Trophoblast cell (in vitro differentiated cells and primary cell): Measurements from ENCODE around the gene HHAT.

Experiments used
- DNase-seq, 2 donors: peaks; one replicate each; pipeline ENCODE4 v3.0.0-alpha.2; 2016
- H2AFZ ChIP-seq: 2 replicates; pipeline ENCODE4 v1.6.1; 2013; ENCODE audit warnings: low read length, moderate library complexity, mild to moderate bottlenecking; ENCODE audit not compliant: insufficient read depth, poor library complexity
- H2AK5ac ChIP-seq: 2 replicates; pipeline ENCODE4 v1.6.1; 2013; ENCODE audit warnings: mild to moderate bottlenecking, low read length
- H2BK120ac ChIP-seq: 2 replicates; pipeline ENCODE4 v1.6.1; 2013; ENCODE audit warnings: low read length, mild to moderate bottlenecking, moderate library complexity; ENCODE audit not compliant: insufficient read depth, poor library complexity
- H2BK12ac ChIP-seq: 2 replicates; pipeline ENCODE4 v1.6.1; 2013; ENCODE audit warnings: mild to moderate bottlenecking, low read length, moderate library complexity
- H2BK5ac ChIP-seq: 2 replicates; pipeline ENCODE4 v1.6.1; 2013; ENCODE audit warnings: low read length, low read depth, moderate library complexity, mild to moderate bottlenecking; ENCODE audit not compliant: poor library complexity
- H3K14ac ChIP-seq: 2 replicates; pipeline ENCODE4 v1.6.1; 2013; ENCODE audit warnings: mild to moderate bottlenecking, low read length
- H3K18ac ChIP-seq: 2 replicates; pipeline ENCODE4 v1.6.1; 2013; ENCODE audit warnings: mild to moderate bottlenecking, low read length
- H3K23ac ChIP-seq: 2 replicates; pipeline ENCODE4 v1.6.1; 2013; ENCODE audit warnings: low read length
- H3K27ac ChIP-seq: 2 replicates; pipeline ENCODE4 v1.5.1; 2013; ENCODE audit warnings: low read depth, mild to moderate bottlenecking, inconsistent platforms, low read length, moderate library complexity
- H3K27me3 ChIP-seq: 2 replicates; pipeline ENCODE4 v1.6.1; 2013; ENCODE audit warnings: inconsistent platforms, mild to moderate bottlenecking, low read length, moderate library complexity; ENCODE audit not compliant: insufficient read depth
- H3K36me3 ChIP-seq, 2 experiments: 1 replicate in 1 of 2; 2 replicates in 1 of 2; pipeline ENCODE4 v1.6.1; 2013; ENCODE audit warnings: low read length in 2 of 2, mild to moderate bottlenecking in 2 of 2, moderate library complexity in 1 of 2; ENCODE audit not compliant: insufficient read depth in 2 of 2, control insufficient read depth in 1 of 2
- H3K4ac ChIP-seq: 2 replicates; pipeline ENCODE4 v1.6.1; 2013; ENCODE audit warnings: low read depth, mild to moderate bottlenecking, low read length, moderate library complexity
- H3K4me1 ChIP-seq, 2 experiments: 1 replicate in 1 of 2; 2 replicates in 1 of 2; pipeline ENCODE4 v1.6.1; 2013; ENCODE audit warnings: low read length in 2 of 2, mild to moderate bottlenecking in 2 of 2, moderate library complexity in 1 of 2; ENCODE audit not compliant: insufficient read depth in 2 of 2, control insufficient read depth in 1 of 2
- H3K4me2 ChIP-seq: 2 replicates; pipeline ENCODE4 v1.6.1; 2013; ENCODE audit warnings: inconsistent platforms, mild to moderate bottlenecking, low read length, moderate library complexity
- H3K4me3 ChIP-seq: 2 replicates; pipeline ENCODE4 v1.5.1; 2013; ENCODE audit warnings: mild to moderate bottlenecking, low read depth, low read length, inconsistent platforms
- H3K79me1 ChIP-seq: one replicate; pipeline ENCODE4 v1.6.1; 2013; ENCODE audit warnings: low read length
- H3K79me2 ChIP-seq: 2 replicates; pipeline ENCODE4 v1.6.1; 2013; ENCODE audit warnings: low read length, mild to moderate bottlenecking; ENCODE audit not compliant: control insufficient read depth, insufficient read depth, poor library complexity
- H3K9ac ChIP-seq: 2 replicates; pipeline ENCODE4 v1.6.1; 2013; ENCODE audit warnings: mild to moderate bottlenecking, low read length
- H3K9me3 ChIP-seq: 2 replicates; pipeline ENCODE4 v1.6.1; 2013; ENCODE audit warnings: low read depth, mild to moderate bottlenecking, control low read depth, inconsistent platforms, low read length; ENCODE audit not compliant: insufficient read depth
- H4K12ac ChIP-seq: 2 replicates; pipeline ENCODE4 v1.6.1; 2013; ENCODE audit warnings: low read depth, mild to moderate bottlenecking, low read length, moderate library complexity
- H4K8ac ChIP-seq: 2 replicates; pipeline ENCODE4 v1.6.1; 2013; ENCODE audit warnings: low read depth, mild to moderate bottlenecking, low read length, moderate library complexity
- H4K91ac ChIP-seq: one replicate; pipeline ENCODE4 v1.6.1; 2013; ENCODE audit warnings: low read depth, mild to moderate bottlenecking, low read length, moderate library complexity
- WGBS: extraction: QIAGEN DNeasy Blood & Tissue Kit; methylation state at CpG from one replicate; pipeline ENCODE4 v1.1.7; 2013; ENCODE audit warnings: missing lambda C conversion rate; ENCODE audit not compliant: insufficient read length, insufficient coverage; ENCODE audit errors: extremely low coverage; 5-methylcytosine and 5-hydroxymethylcytosine counted together

Gene HHAT

DNA sequence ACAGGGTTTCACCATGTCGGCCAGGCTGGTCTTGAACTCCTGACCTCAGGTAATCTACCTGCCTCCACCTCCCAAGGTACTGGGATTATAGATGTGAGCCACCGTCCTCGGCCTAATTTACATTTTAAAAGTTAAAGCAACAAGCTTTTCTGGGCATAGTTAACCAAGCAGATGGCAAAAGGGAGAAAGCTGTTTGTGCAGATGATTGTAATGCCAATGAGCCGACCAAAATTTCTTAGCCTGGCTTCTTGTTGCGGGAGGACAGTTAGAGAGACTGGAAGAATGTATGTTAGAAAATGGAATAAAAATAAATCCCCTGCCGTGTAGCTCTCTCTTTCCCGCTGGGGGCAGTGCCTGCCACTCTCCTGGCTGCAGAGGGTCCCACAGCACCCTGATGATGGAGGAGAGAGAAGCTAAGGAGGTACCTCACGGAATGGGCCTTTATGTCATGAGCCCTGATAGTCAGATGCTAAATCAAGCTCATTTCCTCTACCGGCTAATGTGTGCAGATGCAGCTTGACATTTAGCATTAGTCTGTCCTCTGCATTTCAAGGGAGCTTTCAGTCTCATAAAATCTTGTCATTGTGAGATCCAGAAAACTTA is 87.2 kb downstream of the HHAT start:
- no peak overlapping the region for H3K18ac ChIP-seq
- no peaks in the 10 kb centered on the region for H3K4me1 ChIP-seq
- H3K27ac ChIP-seq, result no peak overlapping the region
- H3K9ac ChIP-seq, result no peak overlapping the region
- no peak overlapping the region for H3K4ac ChIP-seq
- H4K12ac ChIP-seq, result no peak overlapping the region
- H3K9me3 ChIP-seq, result no peaks in the 10 kb centered on the region
- H3K4me2 ChIP-seq, result no peak overlapping the region
- H3K79me2 ChIP-seq, result no peaks in the 10 kb centered on the region
- H2BK120ac ChIP-seq, result no peak overlapping the region
- no peak overlapping the region for H2AFZ ChIP-seq
- H2BK5ac ChIP-seq, result no peak overlapping the region
- no peak overlapping the region for H3K4me3 ChIP-seq
- no peak overlapping the region for H2AK5ac ChIP-seq
- WGBS, result no CpG with 5 or more reads among the region's 9 CpGs
- no peak overlapping the region for H4K91ac ChIP-seq
- no peaks in the 10 kb centered on the region for H3K36me3 ChIP-seq
- no peak overlapping the region for H2BK12ac ChIP-seq
- H3K79me1 ChIP-seq, result no peaks in the 10 kb centered on the region
- DNase-seq, result no peak
- no peak overlapping the region for H3K14ac ChIP-seq
- no peak overlapping the region for H3K23ac ChIP-seq
- no peaks in the 10 kb centered on the region for H3K27me3 ChIP-seq
- no peak overlapping the region for H4K8ac ChIP-seq

DNA sequence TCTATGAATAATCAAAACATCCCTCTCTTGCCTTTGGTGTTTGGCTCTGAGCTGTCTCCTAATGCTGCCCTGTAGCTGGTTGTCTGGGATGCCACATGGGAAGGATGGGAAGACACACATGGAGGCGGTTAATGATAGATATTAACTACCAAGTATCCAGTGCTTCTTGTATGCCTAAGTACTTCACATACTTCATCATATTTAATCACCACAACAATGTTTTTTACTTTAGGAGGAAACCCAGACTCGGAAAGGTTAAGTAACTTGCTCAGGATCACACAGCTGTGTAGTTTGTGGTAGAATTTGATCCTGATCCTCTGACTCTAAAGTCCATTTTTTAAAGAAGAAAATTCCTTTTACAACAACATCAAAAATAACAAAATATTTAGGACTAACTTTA is 88.0 kb downstream of the HHAT start:
- H3K14ac ChIP-seq, result no peak overlapping the region
- H3K4ac ChIP-seq, result no peak overlapping the region
- no peak overlapping the region for H3K18ac ChIP-seq
- no peak overlapping the region for H3K4me3 ChIP-seq
- no peaks in the 10 kb centered on the region for H3K4me1 ChIP-seq
- no peak overlapping the region for H2BK120ac ChIP-seq
- H3K36me3 ChIP-seq, result no peaks in the 10 kb centered on the region
- no peak overlapping the region for H2AFZ ChIP-seq
- WGBS, result no CpG with 5 or more reads among the region's 2 CpGs
- no peak overlapping the region for H3K4me2 ChIP-seq
- no peak overlapping the region for H3K9ac ChIP-seq
- no peak overlapping the region for H2BK12ac ChIP-seq
- no peak overlapping the region for H4K8ac ChIP-seq
- no peak overlapping the region for H4K91ac ChIP-seq
- no peak overlapping the region for H2AK5ac ChIP-seq
- no peak overlapping the region for H3K23ac ChIP-seq
- no peak overlapping the region for H2BK5ac ChIP-seq
- H4K12ac ChIP-seq, result no peak overlapping the region
- DNase-seq, result no peak
- no peaks in the 10 kb centered on the region for H3K9me3 ChIP-seq
- no peaks in the 10 kb centered on the region for H3K27me3 ChIP-seq
- H3K79me2 ChIP-seq, result no peaks in the 10 kb centered on the region
- no peaks in the 10 kb centered on the region for H3K79me1 ChIP-seq
- no peak overlapping the region for H3K27ac ChIP-seq

DNA sequence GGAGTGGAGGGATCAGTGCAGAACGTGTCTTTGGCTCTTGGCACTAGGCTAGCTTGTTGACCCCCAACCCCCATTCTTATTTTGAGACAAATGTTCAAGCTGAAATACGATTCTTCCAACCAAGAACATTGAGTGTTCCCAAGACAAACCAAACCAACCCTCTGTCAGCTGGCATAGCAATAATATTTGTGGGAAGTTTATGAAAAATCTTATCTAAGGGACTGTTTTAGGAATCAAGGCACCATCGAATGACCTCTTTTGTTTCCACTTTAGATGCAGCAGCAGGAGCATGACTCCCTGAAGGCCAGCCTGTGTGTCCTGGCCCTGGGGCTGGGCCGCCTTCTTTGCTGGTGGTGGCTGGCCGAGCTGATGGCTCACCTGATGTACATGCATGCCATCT is 89.2 kb downstream of the HHAT start:
- Histone ChIP-seq H3K4me3 (no peak overlapping the region), H4K12ac (no peak overlapping the region), H2AK5ac (no peak overlapping the region), H2BK120ac (no peak overlapping the region), H2BK5ac (no peak overlapping the region), H3K9ac (no peak overlapping the region), H3K18ac (no peak overlapping the region), H3K27me3 (no peaks in the 10 kb centered on the region), H3K9me3 (no peaks in the 10 kb centered on the region), H3K79me2 (no peaks in the 10 kb centered on the region), H3K79me1 (no peaks in the 10 kb centered on the region), H3K4me2 (no peak overlapping the region), H2BK12ac (no peak overlapping the region), H3K14ac (no peak overlapping the region), H3K4ac (no peak overlapping the region), H3K27ac (no peak overlapping the region), H3K23ac (no peak overlapping the region), H3K36me3 (no peaks in the 10 kb centered on the region), H3K4me1 (no peaks in the 10 kb centered on the region), H4K8ac (no peak overlapping the region), H4K91ac (no peak overlapping the region), H2AFZ (no peak overlapping the region)
- DNase-seq, result no peak
- no CpG with 5 or more reads among the region's 5 CpGs for WGBS

DNA sequence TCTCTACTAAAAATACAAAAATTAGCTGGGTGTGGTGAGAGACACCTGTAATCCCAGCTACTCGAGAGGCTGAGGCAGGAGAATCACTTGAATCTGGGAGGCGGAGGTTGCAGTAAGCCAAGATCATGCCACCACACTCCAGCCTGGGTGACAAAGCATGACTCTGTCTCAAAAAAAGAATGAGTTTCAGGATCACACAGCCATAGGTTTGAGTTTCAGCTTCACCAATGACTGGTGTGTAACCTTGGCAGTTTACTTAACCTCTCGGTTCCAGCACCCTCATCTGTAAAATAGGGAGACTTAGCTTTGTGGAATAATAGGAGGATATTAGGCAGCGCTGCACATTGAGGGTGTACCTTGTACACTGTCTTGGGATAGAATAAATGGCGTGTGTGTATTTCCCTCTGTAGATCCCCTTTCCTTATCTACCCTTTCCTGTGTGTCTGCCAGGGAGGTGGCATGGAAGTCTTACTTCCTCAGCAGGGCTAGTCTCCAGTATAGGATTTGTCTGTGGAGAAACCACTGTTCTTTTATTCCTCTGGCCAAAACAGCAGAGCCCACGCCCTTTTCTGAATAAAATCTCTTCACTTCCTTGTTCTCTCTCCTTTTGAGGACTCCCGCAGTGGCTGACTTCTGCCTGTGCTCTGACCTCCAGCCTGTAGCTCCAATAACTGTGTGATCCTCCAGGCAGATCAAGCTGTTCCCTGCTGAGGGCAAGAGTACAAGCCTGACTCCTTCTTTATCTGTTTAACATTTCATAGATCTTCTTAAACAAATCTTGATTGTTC is 90.4 kb downstream of the HHAT start:
- no peak overlapping the region for H2BK120ac ChIP-seq
- H2BK12ac ChIP-seq, result no peak overlapping the region
- H3K9ac ChIP-seq, result no peak overlapping the region
- no peak for DNase-seq
- no peak overlapping the region for H2AFZ ChIP-seq
- H4K12ac ChIP-seq, result no peak overlapping the region
- no peak overlapping the region for H2AK5ac ChIP-seq
- no peak overlapping the region for H2BK5ac ChIP-seq
- no peak overlapping the region for H4K8ac ChIP-seq
- H3K79me1 ChIP-seq, result no peaks in the 10 kb centered on the region
- no peak overlapping the region for H3K14ac ChIP-seq
- H3K9me3 ChIP-seq, result no peaks in the 10 kb centered on the region
- H3K4ac ChIP-seq, result no peak overlapping the region
- no peaks in the 10 kb centered on the region for H3K36me3 ChIP-seq
- no CpG with 5 or more reads among the region's 7 CpGs for WGBS
- H3K4me3 ChIP-seq, result no peak overlapping the region
- H3K18ac ChIP-seq, result no peak overlapping the region
- no peaks in the 10 kb centered on the region for H3K4me1 ChIP-seq
- no peak overlapping the region for H3K27ac ChIP-seq
- no peaks in the 10 kb centered on the region for H3K79me2 ChIP-seq
- no peak overlapping the region for H3K4me2 ChIP-seq
- H3K27me3 ChIP-seq, result no peaks in the 10 kb centered on the region
- H3K23ac ChIP-seq, result no peak overlapping the region
- H4K91ac ChIP-seq, result no peak overlapping the region
